Breast epithelium (tissue), 3 donors: ENCODE results near the gene SLC30A1.

ENCODE experiments used
- CTCF ChIP-seq, 3 donors: fragments of 450-650 bp; IDR thresholded peaks; one replicate each; pipeline ENCODE4 v1.5.1; 2016 to 2017; ENCODE audit warnings: antibody characterized with exemption in 3 of 3, mild to moderate bottlenecking in 3 of 3, moderate library complexity in 3 of 3
- POLR2A ChIP-seq: fragments of 450-650 bp; IDR thresholded peaks from one replicate; pipeline ENCODE4 v1.6.1; 2016; ENCODE audit warnings: antibody characterized with exemption, mild to moderate bottlenecking, moderate library complexity
- POLR2AphosphoS5 ChIP-seq, 3 donors: sonication (generic); formaldehyde crosslinking; IDR thresholded peaks; one replicate each; pipeline ENCODE4 v1.6.1; 2017; ENCODE audit warnings: antibody characterized with exemption in 3 of 3

DNA sequence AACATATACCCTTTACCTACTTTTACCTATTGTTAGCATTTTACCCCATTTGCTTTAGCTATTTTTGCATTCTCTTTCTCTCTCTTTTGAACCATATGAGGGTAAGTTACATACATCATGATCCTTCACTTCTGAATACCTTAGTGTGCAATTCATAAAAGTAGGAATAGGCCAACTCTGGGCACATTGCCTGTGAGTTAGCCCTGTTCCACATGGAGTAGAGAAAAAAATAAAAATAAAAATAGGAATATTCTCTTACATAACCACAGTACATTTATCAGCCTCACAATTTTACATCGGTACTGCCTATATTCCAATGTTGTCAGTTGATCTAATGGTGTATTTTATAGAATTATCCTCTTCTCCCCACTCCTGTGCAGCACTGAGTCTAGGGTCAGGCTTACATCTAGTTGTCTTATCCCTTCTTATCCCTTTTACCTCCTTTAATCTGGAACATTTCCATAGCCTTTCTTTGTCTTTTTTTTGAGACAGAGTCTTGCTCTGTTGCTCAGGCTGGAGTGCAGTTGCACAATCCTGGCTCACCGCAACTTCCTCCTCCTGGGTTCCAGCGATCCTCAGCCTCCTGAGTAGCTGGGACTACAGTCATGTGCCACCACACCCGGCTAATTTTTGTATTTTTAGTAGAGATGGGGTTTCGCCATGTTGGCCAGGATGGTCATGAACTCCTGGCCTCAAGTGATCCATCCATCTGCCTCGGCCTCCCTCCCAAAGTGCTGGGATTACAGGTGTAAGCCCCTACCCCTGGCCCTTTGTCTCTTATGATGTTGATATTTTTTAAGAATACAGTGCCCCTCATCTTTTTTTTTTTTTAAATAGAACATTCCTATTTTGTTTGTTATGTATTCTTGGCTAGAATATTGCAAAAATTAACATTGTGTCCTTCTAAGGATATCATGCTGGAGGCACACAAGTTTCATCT lies 11.1 kb upstream of the SLC30A1 start:
- no peak for TF ChIP-seq CTCF (IDR thresholded peaks at IDR 0.05)
- TF ChIP-seq POLR2A, result no peak
- TF ChIP-seq POLR2AphosphoS5 (IDR thresholded peaks at IDR 0.05), result peak; percentile 52 to 78 (median 59)
